Neural progenitor cell (in vitro differentiated cells): Measurements from ENCODE around the gene FAM174B. TPM values are rescaled to one million over a fixed set of nuclear protein-coding genes. Genes with fewer than 3 reads are reported as not detected.

Experiments used
- DNase-seq: peaks from one replicate; pipeline ENCODE4 v3.0.0-alpha.2; 2016; ENCODE audit warnings: low spot score
- H2AFZ ChIP-seq: fragments of 200-600 bp; sonication (generic); replicated peaks from 2 replicates; pipeline ENCODE4 v1.6.1; 2016; ENCODE audit warnings: antibody characterized with exemption
- H3F3A ChIP-seq: fragments of 200-600 bp; sonication (generic); 2 replicates; pipeline ENCODE4 v1.6.1; 2016; ENCODE audit warnings: antibody characterized with exemption, low read depth
- H3K27ac ChIP-seq: fragments of 200-600 bp; sonication (generic); 2 replicates; pipeline ENCODE4 v1.5.1; 2016; ENCODE audit warnings: mild to moderate bottlenecking
- H3K27me3 ChIP-seq: fragments of 200-600 bp; sonication (generic); 2 replicates; pipeline ENCODE4 v1.6.1; 2016; ENCODE audit warnings: mild to moderate bottlenecking, moderate library complexity
- H3K36me3 ChIP-seq: fragments of 200-600 bp; sonication (generic); 2 replicates; pipeline ENCODE4 v1.5.1; 2016
- H3K4me1 ChIP-seq: fragments of 200-600 bp; sonication (generic); 2 replicates; pipeline ENCODE4 v1.6.1; 2016; ENCODE audit warnings: mixed run types
- H3K4me2 ChIP-seq: fragments of 200-600 bp; sonication (generic); 2 replicates; pipeline ENCODE4 v1.6.1; 2016
- H3K4me3 ChIP-seq: fragments of 200-600 bp; sonication (generic); 2 replicates; pipeline ENCODE4 v1.5.1; 2016
- H3K79me2 ChIP-seq: fragments of 200-600 bp; sonication (generic); 2 replicates; pipeline ENCODE4 v1.6.1; 2016; ENCODE audit warnings: low read depth
- H3K9ac ChIP-seq: fragments of 200-600 bp; sonication (generic); 2 replicates; pipeline ENCODE4 v1.6.1; 2016
- H3K9me3 ChIP-seq: fragments of 200-600 bp; sonication (generic); 2 replicates; pipeline ENCODE4 v1.5.1; 2016; ENCODE audit warnings: low read depth
- H4K20me1 ChIP-seq: fragments of 200-600 bp; sonication (generic); 2 replicates; pipeline ENCODE4 v1.6.1; 2016; ENCODE audit warnings: low read depth
- H3K27ac Mint-ChIP-seq: 3 replicates; pipeline ENCODE4 v1.8.0; 2021; ENCODE audit warnings: mixed read lengths
- H3K27me3 Mint-ChIP-seq: 2 replicates; pipeline ENCODE4 v1.8.0; 2022; ENCODE audit warnings: low read depth, mild to moderate bottlenecking, inconsistent platforms, moderate library complexity, mixed read lengths; ENCODE audit not compliant: insufficient read depth
- H3K36me3 Mint-ChIP-seq: 3 replicates; pipeline ENCODE4 v1.8.0; 2021; ENCODE audit warnings: mixed read lengths
- H3K4me1 Mint-ChIP-seq: 3 replicates; pipeline ENCODE4 v1.8.0; 2021; ENCODE audit warnings: mixed read lengths
- H3K4me3 Mint-ChIP-seq: 3 replicates; pipeline ENCODE4 v1.8.0; 2021; ENCODE audit warnings: mild to moderate bottlenecking, moderate library complexity, mixed read lengths
- H3K9me3 Mint-ChIP-seq: 3 replicates; pipeline ENCODE4 v1.8.0; 2020; ENCODE audit warnings: mixed read lengths
- EZH2 ChIP-seq: fragments of 200-600 bp; sonication (generic); IDR thresholded peaks from 2 replicates; pipeline ENCODE4 v1.6.1; 2017; ENCODE audit warnings: antibody characterized with exemption, mild to moderate bottlenecking, moderate library complexity
- EZH2phosphoT487 ChIP-seq: fragments of 200-600 bp; sonication (generic); IDR thresholded peaks from 2 replicates; pipeline ENCODE4 v1.6.1; 2017; ENCODE audit warnings: antibody characterized with exemption
- total RNA-seq: library from RNA; depleted of rRNA; stranded (reverse); fragments of >200 nt; gene quantifications from 2 replicates; pipeline ENCODE4 v1.2.3, GENCODE V29; 2015; ENCODE audit warnings: low replicate concordance
- TF ChIP-seq, protein P1 (sequence below): fragments of 200-600 bp; sonication (generic); IDR thresholded peaks from 2 replicates; pipeline ENCODE4 v1.5.1; 2017; ENCODE audit warnings: antibody characterized with exemption, mild to moderate bottlenecking

The FAM174B gene
- total RNA-seq, 1 donor from 2014 or later, result 8.6 TPM

DNA sequence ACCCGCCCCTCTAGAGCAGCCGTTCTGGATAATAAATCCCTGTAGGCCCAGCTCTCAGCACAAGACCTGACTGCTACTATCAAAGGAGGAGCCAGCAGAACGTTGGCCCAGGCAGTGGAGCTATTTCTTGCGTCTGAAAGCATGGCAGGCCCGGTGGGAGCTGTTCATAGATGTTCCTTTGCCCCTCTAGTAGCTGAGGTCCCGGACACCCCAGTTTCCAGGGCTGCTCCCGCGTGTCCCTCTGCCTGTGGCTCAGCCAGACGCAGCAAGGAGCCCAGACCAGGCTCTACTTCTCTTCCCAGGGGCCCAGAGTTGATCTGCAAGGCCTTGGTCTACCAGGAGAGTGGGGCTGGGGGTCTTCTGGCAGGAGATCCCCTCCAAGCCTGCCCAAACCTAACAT lies 76.1 kb downstream of the FAM174B start:
- peaks cover 11% of the 10 kb centered on the region for H3K27me3 Mint-ChIP-seq

DNA sequence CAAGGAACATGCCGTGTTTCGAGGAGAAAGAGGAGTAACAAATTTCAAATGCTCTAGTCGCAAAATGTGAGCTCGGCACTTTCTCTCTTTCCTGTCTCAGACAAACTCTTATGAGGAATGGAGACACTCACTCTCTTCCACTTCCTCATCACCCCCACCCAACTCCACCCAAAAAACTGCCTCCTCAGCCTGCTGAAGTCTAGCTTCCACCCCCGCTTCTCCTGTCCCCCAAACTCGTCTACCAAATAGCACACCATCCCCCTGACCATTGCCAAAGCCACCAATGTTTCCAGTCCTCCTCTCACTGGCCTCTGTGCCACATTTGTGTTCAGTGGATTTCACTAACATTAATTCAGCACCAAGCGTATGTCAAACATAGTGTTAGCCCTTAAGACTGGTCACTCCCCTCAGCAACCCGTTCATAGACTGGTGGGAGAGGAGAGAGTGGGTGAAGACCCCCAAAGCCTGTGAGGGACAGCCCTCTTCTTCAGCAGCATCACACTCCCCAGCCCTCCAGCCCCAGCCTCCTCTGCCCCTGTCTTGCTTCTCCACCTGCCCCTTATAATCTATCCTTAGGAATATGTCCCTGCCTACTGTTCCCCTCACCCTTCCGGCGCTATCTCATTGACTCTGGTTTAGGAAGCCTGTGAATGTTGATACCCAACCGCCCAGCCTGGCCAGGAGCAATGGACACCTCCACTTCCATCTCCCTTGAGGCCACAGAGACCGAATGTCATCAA lies 77.3 kb downstream of the FAM174B start:
- Histone ChIP-seq H2AFZ (no peak overlapping the region), H3K27me3 (no peaks in the 10 kb centered on the region), H3K9me3 (no peaks in the 10 kb centered on the region), H3K9ac (no peak overlapping the region), H3K36me3 (no peaks in the 10 kb centered on the region), H3K4me2 (no peak overlapping the region), H3K27ac (no peak overlapping the region), H3F3A (no peaks in the 10 kb centered on the region), H4K20me1 (no peaks in the 10 kb centered on the region), H3K4me1 (peaks cover 11% of the 10 kb centered on the region), H3K4me3 (no peak overlapping the region), H3K79me2 (no peaks in the 10 kb centered on the region)
- Mint-ChIP-seq H3K36me3 (no peaks in the 10 kb centered on the region), H3K27me3 (peaks cover 11% of the 10 kb centered on the region), H3K9me3 (no peaks in the 10 kb centered on the region), H3K4me1 (peaks cover 12% of the 10 kb centered on the region), H3K27ac (no peak overlapping the region), H3K4me3 (no peak overlapping the region)
- no peak for TF ChIP-seq EZH2phosphoT487
- no peak for TF ChIP-seq EZH2
- TF ChIP-seq, protein P1, sequence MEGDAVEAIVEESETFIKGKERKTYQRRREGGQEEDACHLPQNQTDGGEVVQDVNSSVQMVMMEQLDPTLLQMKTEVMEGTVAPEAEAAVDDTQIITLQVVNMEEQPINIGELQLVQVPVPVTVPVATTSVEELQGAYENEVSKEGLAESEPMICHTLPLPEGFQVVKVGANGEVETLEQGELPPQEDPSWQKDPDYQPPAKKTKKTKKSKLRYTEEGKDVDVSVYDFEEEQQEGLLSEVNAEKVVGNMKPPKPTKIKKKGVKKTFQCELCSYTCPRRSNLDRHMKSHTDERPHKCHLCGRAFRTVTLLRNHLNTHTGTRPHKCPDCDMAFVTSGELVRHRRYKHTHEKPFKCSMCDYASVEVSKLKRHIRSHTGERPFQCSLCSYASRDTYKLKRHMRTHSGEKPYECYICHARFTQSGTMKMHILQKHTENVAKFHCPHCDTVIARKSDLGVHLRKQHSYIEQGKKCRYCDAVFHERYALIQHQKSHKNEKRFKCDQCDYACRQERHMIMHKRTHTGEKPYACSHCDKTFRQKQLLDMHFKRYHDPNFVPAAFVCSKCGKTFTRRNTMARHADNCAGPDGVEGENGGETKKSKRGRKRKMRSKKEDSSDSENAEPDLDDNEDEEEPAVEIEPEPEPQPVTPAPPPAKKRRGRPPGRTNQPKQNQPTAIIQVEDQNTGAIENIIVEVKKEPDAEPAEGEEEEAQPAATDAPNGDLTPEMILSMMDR, result no peak
- DNase-seq, result no peak

More for the DNA sequence above, 76.1 kb downstream of the FAM174B start:
- Histone ChIP-seq H3K27me3 (no peaks in the 10 kb centered on the region), H3K9ac (no peak overlapping the region), H3K79me2 (no peaks in the 10 kb centered on the region), H3F3A (no peaks in the 10 kb centered on the region), H3K4me1 (peaks cover 11% of the 10 kb centered on the region), H3K4me3 (no peak overlapping the region), H2AFZ (no peak overlapping the region), H3K4me2 (no peak overlapping the region), H3K36me3 (no peaks in the 10 kb centered on the region), H4K20me1 (no peaks in the 10 kb centered on the region), H3K27ac (no peak overlapping the region), H3K9me3 (no peaks in the 10 kb centered on the region)
- Mint-ChIP-seq H3K27ac (no peak overlapping the region), H3K4me3 (no peak overlapping the region), H3K36me3 (no peaks in the 10 kb centered on the region), H3K4me1 (peaks cover 12% of the 10 kb centered on the region), H3K9me3 (peaks cover 4% of the 10 kb centered on the region)
- DNase-seq, result no peak
- TF ChIP-seq, protein P1, result no peak
- TF ChIP-seq EZH2phosphoT487, result no peak
- no peak for TF ChIP-seq EZH2

DNA sequence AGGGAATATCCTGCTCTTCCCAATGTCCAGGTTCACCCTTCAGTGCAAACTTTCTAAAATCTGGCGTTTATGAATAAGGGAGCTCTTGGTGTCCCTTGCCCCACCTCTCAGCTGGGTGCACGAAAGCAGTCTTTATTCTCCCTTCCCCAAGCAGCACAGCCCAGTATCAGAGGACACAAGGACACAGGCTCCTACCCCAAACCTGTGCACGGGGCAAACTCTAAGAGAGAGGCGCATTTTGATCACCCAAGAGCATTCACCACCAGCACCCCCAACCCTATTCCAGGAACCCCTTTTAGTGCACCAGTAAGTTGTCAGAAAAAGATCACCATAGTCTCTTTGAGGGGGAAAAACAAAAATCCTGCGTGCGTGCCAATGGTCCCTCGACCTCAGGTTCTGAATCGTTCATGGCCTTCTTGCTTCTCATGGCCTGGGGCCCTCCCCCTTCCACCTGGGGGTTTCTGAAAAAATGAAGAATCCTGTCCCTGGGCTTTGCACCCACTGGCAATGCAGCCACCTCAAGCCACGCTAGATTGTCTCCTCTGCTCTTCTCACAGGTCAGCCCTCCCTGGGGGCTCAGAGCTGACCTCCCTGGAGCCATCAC lies 78.9 kb downstream of the FAM174B start:
- no peaks in the 10 kb centered on the region for H3K27me3 ChIP-seq
- TF ChIP-seq, protein P1, result no peak
- no peak for TF ChIP-seq EZH2phosphoT487
- TF ChIP-seq EZH2, result no peak
- H3K4me1 Mint-ChIP-seq, result no peaks in the 10 kb centered on the region
- H3K36me3 Mint-ChIP-seq, result no peaks in the 10 kb centered on the region
- H2AFZ ChIP-seq, result no peak overlapping the region
- no peak overlapping the region for H3K27ac ChIP-seq
- H3K79me2 ChIP-seq, result no peaks in the 10 kb centered on the region
- H3K27me3 Mint-ChIP-seq, result peaks cover 6% of the 10 kb centered on the region
- no peak overlapping the region for H3K4me2 ChIP-seq
- DNase-seq, result no peak
- no peak overlapping the region for H3K9ac ChIP-seq
- H4K20me1 ChIP-seq, result no peaks in the 10 kb centered on the region
- H3K9me3 ChIP-seq, result no peaks in the 10 kb centered on the region
- H3K4me3 ChIP-seq, result no peak overlapping the region
- H3K9me3 Mint-ChIP-seq, result no peaks in the 10 kb centered on the region
- no peaks in the 10 kb centered on the region for H3K36me3 ChIP-seq
- no peaks in the 10 kb centered on the region for H3K4me1 ChIP-seq
- no peak overlapping the region for H3K27ac Mint-ChIP-seq
- no peak overlapping the region for H3K4me3 Mint-ChIP-seq
- no peaks in the 10 kb centered on the region for H3F3A ChIP-seq
